KMS-11 (cell line): Measurements from ENCODE around the gene KDM6B.
"Not testable (repeated sequence)": the region's sequence is repeated elsewhere in the genome, so short reads cannot be mapped to it uniquely, and the experiment has no call there.

ENCODE experiments used
- H2AFZ ChIP-seq: fragments of 200-600 bp; sonication (generic); 2 replicates; pipeline ENCODE4 v1.6.1; 2016; ENCODE audit warnings: antibody characterized with exemption, mixed run types, low read depth
- H3K27ac ChIP-seq: fragments of 200-600 bp; sonication (generic); 2 replicates; pipeline ENCODE4 v1.6.1; 2016; ENCODE audit warnings: mild to moderate bottlenecking, mixed run types
- H3K27me3 ChIP-seq: fragments of 200-600 bp; sonication (generic); 2 replicates; pipeline ENCODE4 v1.6.1; 2017; ENCODE audit warnings: mild to moderate bottlenecking, low read depth, mixed run types, moderate library complexity; ENCODE audit not compliant: insufficient read depth
- H3K36me3 ChIP-seq: fragments of 200-600 bp; sonication (generic); 2 replicates; pipeline ENCODE4 v1.6.1; 2017; ENCODE audit warnings: mild to moderate bottlenecking, mixed run types; ENCODE audit not compliant: insufficient read depth
- H3K4me1 ChIP-seq: fragments of 200-600 bp; sonication (generic); 2 replicates; pipeline ENCODE4 v1.6.1; 2016; ENCODE audit warnings: mild to moderate bottlenecking, low read depth, mixed run types; ENCODE audit not compliant: poor library complexity, severe bottlenecking
- H3K4me2 ChIP-seq: fragments of 200-600 bp; sonication (generic); 2 replicates; pipeline ENCODE4 v1.7.0; 2016; ENCODE audit warnings: mild to moderate bottlenecking, mixed run types
- H3K4me3 ChIP-seq: fragments of 200-600 bp; sonication (generic); IDR thresholded peaks from 2 replicates; pipeline ENCODE4 v1.6.1; 2017; ENCODE audit warnings: low read depth, low read length, mixed read lengths; ENCODE audit not compliant: insufficient read depth
- H3K79me2 ChIP-seq: fragments of 200-600 bp; sonication (generic); 2 replicates; pipeline ENCODE4 v1.6.1; 2016; ENCODE audit warnings: low read depth, mixed run types; ENCODE audit not compliant: insufficient read depth
- H3K9ac ChIP-seq: fragments of 200-600 bp; sonication (generic); 2 replicates; pipeline ENCODE4 v1.6.1; 2016; ENCODE audit warnings: mild to moderate bottlenecking, mixed run types
- H4K20me1 ChIP-seq: fragments of 200-600 bp; sonication (generic); 2 replicates; pipeline ENCODE4 v1.6.1; 2016; ENCODE audit warnings: mild to moderate bottlenecking, mixed run types; ENCODE audit not compliant: insufficient read depth
- TF ChIP-seq, protein P1 (sequence below): fragments of 200-600 bp; sonication (generic); conservative IDR thresholded peaks from 2 replicates; pipeline ENCODE4 v1.6.1; 2017; ENCODE audit warnings: low read depth, mild to moderate bottlenecking, antibody characterized with exemption, low read length, moderate library complexity, mixed read lengths

The KDM6B gene

DNA sequence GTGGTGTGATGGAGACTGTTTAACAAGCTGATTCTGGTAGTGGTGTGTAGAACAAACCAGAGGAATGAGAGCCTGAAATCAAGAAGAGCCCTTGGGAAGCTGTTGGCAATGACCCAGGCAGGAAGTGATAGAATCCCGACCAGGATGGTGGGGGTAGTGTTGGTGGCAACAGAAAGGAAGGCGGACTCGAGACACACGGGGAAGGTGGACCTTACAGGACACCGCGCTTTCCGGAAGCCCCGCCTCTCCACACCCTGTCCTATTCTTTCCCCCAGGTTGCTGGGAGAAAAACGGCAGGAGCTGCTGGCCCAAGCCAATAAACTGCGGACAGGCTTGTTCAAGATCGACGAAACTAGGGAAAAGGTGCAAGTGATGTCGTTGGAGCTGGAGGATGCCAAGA, 30.0 kb upstream of the KDM6B start:
- Histone ChIP-seq H3K27me3 (no peaks in the 10 kb centered on the region), H3K4me1 (no peaks in the 10 kb centered on the region), H3K36me3 (no peaks in the 10 kb centered on the region), H3K9ac (no peak overlapping the region), H3K27ac (no peak overlapping the region), H3K4me2 (no peak overlapping the region), H3K4me3 (no peak overlapping the region), H4K20me1 (no peaks in the 10 kb centered on the region), H3K79me2 (no peaks in the 10 kb centered on the region), H2AFZ (no peak overlapping the region)
- TF ChIP-seq, protein P1, sequence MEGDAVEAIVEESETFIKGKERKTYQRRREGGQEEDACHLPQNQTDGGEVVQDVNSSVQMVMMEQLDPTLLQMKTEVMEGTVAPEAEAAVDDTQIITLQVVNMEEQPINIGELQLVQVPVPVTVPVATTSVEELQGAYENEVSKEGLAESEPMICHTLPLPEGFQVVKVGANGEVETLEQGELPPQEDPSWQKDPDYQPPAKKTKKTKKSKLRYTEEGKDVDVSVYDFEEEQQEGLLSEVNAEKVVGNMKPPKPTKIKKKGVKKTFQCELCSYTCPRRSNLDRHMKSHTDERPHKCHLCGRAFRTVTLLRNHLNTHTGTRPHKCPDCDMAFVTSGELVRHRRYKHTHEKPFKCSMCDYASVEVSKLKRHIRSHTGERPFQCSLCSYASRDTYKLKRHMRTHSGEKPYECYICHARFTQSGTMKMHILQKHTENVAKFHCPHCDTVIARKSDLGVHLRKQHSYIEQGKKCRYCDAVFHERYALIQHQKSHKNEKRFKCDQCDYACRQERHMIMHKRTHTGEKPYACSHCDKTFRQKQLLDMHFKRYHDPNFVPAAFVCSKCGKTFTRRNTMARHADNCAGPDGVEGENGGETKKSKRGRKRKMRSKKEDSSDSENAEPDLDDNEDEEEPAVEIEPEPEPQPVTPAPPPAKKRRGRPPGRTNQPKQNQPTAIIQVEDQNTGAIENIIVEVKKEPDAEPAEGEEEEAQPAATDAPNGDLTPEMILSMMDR, result no peak

DNA sequence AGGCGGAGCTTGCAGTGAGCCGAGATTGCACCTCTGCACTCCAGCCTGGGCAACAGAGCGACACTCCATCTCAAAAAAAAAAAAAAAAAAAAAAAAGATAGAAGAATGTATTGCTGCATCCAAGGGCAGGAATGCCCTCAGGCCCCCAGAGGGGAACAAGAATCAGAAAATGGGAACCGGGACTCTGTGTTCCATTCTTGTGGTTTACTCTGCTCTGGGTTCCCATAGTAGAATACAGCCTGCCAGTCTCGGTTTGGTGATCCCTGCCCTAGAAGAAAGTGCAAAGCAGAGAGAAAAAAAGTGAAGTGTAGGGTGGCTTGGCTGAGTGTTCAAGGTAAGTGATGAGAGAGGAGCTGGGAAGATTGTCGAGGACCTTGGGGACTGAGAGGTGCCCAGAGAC, 27.4 kb upstream of the KDM6B start:
- Histone ChIP-seq H3K27me3 (no peaks in the 10 kb centered on the region), H3K9ac (no peak overlapping the region), H4K20me1 (no peaks in the 10 kb centered on the region), H3K79me2 (no peaks in the 10 kb centered on the region), H3K36me3 (no peaks in the 10 kb centered on the region), H3K4me2 (no peak overlapping the region), H3K27ac (no peak overlapping the region), H3K4me3 (no peak overlapping the region), H3K4me1 (no peaks in the 10 kb centered on the region), H2AFZ (no peak overlapping the region)
- TF ChIP-seq, protein P1, result no peak

DNA sequence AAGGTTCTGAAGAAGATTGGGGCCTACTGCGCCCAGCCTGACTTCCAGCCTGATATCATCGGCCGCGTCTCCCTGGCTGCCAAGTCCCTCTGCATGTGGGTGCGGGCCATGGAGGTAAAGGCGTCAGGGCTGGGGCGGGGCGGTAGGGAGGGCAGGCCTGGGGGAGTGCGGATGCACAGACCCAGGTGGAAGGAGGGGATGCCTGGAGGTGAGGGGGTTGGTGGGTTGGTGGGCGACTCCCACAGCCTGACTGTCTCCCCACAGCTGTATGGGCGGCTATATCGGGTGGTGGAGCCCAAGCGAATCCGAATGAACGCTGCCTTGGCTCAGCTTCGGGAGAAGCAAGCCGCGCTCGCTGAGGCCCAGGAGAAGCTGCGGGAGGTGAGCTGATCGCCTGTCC, 26.8 kb upstream of the KDM6B start:
- TF ChIP-seq, protein P1, result no peak
- Histone ChIP-seq H3K4me1 (no peaks in the 10 kb centered on the region), H3K4me2 (no peak overlapping the region), H3K9ac (no peak overlapping the region), H3K27ac (no peak overlapping the region), H3K4me3 (no peak overlapping the region), H4K20me1 (no peaks in the 10 kb centered on the region), H3K36me3 (no peaks in the 10 kb centered on the region), H2AFZ (no peak overlapping the region), H3K27me3 (no peaks in the 10 kb centered on the region), H3K79me2 (no peaks in the 10 kb centered on the region)

DNA sequence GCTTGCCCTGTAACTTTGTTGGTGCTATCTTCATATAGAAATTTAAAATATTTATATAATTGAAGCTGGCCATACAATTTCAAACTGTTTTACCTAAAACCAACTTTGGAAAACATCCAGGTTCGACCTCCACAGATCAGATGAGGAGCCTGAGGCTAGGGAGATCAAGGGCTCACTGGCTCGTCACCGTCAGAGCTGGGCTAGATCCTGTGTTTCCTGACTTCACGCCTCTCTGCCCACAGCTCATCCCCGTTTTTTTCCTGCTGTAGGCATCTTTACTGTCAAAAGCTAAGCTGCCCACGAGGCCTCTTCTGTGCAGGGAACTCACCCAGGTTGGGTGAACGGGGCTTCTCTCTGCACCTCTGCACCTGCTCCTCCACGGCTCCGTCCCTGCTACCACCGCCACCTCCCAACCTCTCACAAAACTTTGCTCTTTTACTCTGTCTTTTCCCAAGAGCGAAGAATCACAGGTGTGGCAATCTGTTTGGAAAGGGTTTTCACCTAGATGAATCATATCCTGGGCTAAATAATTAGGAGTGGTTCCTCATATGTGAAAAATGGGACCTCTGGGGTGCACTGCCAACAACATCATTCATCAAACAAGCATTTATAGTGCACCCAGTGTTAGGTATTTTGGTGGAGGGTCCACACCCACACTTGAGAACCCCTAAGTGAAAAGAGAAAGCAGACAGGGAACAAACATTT, 24.8 kb upstream of the KDM6B start:
- H3K36me3 ChIP-seq, result no peaks in the 10 kb centered on the region
- H3K27me3 ChIP-seq, result no peaks in the 10 kb centered on the region
- no peak overlapping the region for H3K27ac ChIP-seq
- TF ChIP-seq, protein P1, result no peak
- H3K4me3 ChIP-seq, result no peak overlapping the region
- H3K79me2 ChIP-seq, result no peaks in the 10 kb centered on the region
- no peak overlapping the region for H2AFZ ChIP-seq
- no peak overlapping the region for H3K9ac ChIP-seq
- no peaks in the 10 kb centered on the region for H3K4me1 ChIP-seq
- no peak overlapping the region for H3K4me2 ChIP-seq
- no peaks in the 10 kb centered on the region for H4K20me1 ChIP-seq

DNA sequence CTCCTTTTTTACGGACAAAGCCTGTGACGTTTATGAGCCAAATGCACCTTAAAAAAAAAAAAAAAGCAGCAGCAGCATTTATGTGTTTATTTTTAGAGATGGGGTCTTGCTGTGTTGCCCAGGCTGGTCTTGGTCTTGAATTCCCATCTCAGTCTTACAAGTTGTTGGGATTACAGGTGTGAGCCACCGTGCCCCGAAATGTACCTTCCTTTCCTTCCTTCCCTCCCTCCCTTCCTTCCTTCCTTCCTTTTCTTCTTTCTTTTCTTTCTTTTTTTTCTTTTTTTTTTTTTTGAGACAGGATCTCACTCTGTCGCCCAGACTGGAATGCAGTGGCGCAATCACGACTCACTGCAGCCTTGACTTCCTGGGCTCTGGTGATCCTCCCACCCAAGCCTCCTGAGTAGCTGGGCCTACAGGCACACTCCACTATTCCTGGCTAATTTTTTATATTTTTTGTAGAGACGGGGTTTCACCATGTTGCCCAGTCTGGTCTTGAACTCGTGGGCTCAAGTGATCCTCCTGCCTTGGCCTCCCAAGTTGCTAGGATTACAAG, 24.1 kb upstream of the KDM6B start:
- not testable (repeated sequence) for H3K27me3 ChIP-seq, H3K9ac ChIP-seq, H3K4me3 ChIP-seq, H3K27ac ChIP-seq, H2AFZ ChIP-seq, H3K79me2 ChIP-seq, H3K36me3 ChIP-seq, H3K4me1 ChIP-seq, H3K4me2 ChIP-seq, H4K20me1 ChIP-seq
